Rectal smooth muscle tissue (tissue), 1 donor: ENCODE data around the gene CORO6.
A peak's percentile ranks its signal among the peaks of the same experiment; 100 is the strongest.

Source experiments
- H3K27ac ChIP-seq: one replicate; pipeline ENCODE4 v1.7.0; 2013; ENCODE audit warnings: low read depth, low read length, inconsistent platforms
- H3K27me3 ChIP-seq: one replicate; pipeline ENCODE4 v1.7.0; 2013; ENCODE audit warnings: low read length; ENCODE audit not compliant: control insufficient read depth, insufficient read depth
- H3K36me3 ChIP-seq: one replicate; pipeline ENCODE4 v1.7.0; 2013; ENCODE audit warnings: low read length; ENCODE audit not compliant: control insufficient read depth, insufficient read depth
- H3K4me1 ChIP-seq: one replicate; pipeline ENCODE4 v1.7.0; 2013; ENCODE audit warnings: low read length; ENCODE audit not compliant: control insufficient read depth, insufficient read depth
- H3K4me3 ChIP-seq: one replicate; pipeline ENCODE4 v1.7.0; 2013; ENCODE audit warnings: low read length
- H3K9ac ChIP-seq: one replicate; pipeline ENCODE4 v1.7.0; 2013; ENCODE audit warnings: low read length

The CORO6 gene

GRCh38 chr17:29616300-29617048 lies 6.2 kb downstream of the CORO6 start:
- H3K4me3 ChIP-seq, result peak overlapping the region; percentile 68
- H3K9ac ChIP-seq, result peak overlapping the region; percentile 7
- H3K27ac ChIP-seq, result peak overlapping the region; percentile 76
- H3K27me3 ChIP-seq, result no peaks in the 10 kb centered on the region
- H3K36me3 ChIP-seq, result no peaks in the 10 kb centered on the region
- peaks cover 23% of the 10 kb centered on the region for H3K4me1 ChIP-seq

DNA sequence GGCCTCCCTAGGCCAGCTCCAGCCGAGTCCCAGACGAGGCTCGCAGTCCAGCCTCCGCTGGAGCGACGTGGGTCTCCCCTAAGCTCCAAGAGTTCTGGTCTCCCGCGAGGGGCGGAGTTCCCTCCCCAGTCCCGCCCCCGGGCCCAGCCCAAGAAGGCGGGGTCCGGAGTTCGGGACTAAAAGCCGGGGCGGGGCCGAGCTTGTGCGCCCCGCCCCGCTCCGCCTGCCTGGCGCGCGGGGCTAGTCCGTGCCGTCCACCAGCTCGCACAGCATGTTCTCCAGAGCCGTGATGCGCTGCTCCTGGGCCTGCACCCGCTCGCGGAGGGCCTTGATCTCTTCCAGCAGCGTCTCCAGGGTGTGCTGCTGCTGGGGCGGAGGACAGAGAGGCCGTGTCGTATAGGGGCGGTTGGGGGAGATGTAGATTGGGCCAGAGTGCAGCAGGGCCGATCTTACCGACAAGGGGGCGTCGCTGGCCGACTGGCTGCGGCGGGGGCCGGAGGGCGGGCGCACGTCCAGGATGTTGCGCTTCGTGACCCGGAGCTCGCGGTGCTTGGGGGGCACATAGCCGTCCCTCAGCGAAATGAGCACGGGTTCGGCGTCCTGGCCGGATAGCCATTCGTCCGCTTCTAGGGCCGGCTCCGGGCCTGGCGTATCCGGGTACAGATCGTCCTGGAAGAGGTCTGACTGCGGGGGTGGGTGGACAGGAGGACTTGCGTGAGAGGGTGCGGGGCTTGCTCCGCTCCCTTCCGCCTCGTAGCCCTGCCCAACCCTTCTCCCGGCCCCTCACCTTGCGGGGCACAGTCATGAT lies 7.0 kb downstream of the CORO6 start:
- Histone ChIP-seq H3K27me3 (no peaks in the 10 kb centered on the region), H3K4me1 (peaks cover 23% of the 10 kb centered on the region), H3K9ac (no peak overlapping the region), H3K4me3 (peak overlapping the region; percentile 66), H3K27ac (peak overlapping the region; percentile 76), H3K36me3 (no peaks in the 10 kb centered on the region)

GRCh38 chr17:29615048-29615385 lies 7.7 kb downstream of the CORO6 start:
- H3K4me3 ChIP-seq, result peak overlapping the region; percentile 66
- H3K27me3 ChIP-seq, result no peaks in the 10 kb centered on the region
- H3K27ac ChIP-seq, result no peak overlapping the region
- H3K36me3 ChIP-seq, result no peaks in the 10 kb centered on the region
- no peak overlapping the region for H3K9ac ChIP-seq
- peaks cover 23% of the 10 kb centered on the region for H3K4me1 ChIP-seq

DNA sequence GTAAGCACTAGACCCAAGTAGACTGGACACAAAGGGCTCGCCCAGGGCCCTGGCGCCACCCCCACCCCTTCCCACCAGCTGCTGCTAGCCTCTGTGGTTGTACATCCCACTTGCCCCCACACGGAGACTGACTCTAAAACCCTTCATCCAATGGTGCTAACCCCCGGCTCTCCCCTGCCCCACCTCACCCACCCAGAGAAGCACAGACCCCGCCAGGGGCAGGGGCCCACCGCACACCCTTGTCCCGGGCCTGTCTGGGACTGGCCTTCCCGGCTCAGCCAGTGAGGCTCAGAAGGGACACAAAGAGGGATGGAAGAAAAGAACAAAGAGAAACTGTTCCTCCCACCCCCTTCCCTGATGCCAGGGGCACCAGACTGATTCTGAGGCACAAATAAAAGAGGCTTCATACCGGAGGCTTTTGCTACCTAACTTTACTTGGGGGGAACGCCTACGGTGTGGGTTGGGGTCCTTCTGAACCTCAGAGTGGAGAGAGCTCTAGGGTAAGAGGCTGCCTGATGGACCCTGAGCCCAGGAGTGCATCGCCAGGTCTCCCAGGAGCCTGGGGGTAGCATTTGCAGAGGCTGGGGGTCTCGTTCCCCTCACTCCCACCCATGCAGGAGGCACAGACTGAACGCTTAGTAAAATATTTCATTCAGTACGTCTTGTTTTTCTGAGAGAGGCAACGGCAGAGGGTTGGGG lies 8.2 kb downstream of the CORO6 start:
- Histone ChIP-seq H3K27ac (no peak overlapping the region), H3K27me3 (no peaks in the 10 kb centered on the region), H3K4me3 (peak overlapping the region; percentile 2), H3K4me1 (peaks cover 23% of the 10 kb centered on the region), H3K36me3 (no peaks in the 10 kb centered on the region), H3K9ac (no peak overlapping the region)

DNA sequence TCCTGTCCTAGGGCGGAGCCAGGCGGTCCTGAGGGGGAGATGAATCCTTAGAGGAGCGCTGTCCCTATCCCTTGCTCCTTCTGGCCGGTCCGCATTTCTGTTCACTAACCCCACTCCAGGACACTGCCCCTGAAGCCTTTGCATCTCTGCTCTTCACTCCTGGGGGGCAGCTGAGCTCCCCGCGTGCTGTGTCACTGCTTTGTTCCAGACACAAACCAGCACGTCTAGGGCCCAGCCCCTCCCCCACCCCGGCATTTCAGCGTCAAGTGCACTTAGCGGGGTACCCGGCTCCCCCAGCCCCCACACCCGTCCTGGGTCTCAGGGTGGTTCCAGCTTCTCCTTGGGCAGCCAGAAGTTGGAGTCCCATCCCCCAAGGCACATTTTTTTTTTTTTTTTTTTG lies 8.9 kb downstream of the CORO6 start:
- Histone ChIP-seq H3K9ac (no peak overlapping the region), H3K27ac (no peak overlapping the region), H3K4me3 (peak overlapping the region; percentile 34), H3K4me1 (peaks cover 23% of the 10 kb centered on the region), H3K27me3 (no peaks in the 10 kb centered on the region), H3K36me3 (no peaks in the 10 kb centered on the region)

DNA sequence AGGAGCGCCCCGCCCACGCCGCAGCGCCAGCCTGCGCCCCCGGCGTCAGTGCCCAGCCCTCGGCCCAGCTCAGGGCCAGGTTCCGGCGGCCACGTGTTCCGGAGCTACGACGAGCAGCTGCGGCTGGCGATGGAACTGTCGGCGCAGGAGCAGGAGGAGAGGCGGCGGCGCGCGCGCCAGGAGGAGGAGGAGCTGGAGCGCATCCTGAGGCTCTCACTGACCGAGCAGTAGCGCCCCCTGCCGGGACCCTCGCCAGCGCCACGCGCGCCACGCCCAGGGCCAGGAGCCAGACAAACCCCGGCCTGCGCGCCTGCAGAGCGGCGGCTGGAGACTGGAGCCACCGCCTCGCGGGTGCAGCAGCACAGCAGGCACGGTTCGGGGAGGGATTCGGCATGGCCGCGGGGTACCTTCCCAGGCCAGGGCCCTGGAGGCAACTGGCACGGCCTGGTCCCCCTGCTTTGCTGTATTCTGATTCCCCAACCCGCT lies 9.3 kb downstream of the CORO6 start:
- Histone ChIP-seq H3K9ac (no peak overlapping the region), H3K27me3 (no peaks in the 10 kb centered on the region), H3K27ac (no peak overlapping the region), H3K4me3 (peak overlapping the region; percentile 34), H3K36me3 (no peaks in the 10 kb centered on the region), H3K4me1 (peaks cover 23% of the 10 kb centered on the region)

DNA sequence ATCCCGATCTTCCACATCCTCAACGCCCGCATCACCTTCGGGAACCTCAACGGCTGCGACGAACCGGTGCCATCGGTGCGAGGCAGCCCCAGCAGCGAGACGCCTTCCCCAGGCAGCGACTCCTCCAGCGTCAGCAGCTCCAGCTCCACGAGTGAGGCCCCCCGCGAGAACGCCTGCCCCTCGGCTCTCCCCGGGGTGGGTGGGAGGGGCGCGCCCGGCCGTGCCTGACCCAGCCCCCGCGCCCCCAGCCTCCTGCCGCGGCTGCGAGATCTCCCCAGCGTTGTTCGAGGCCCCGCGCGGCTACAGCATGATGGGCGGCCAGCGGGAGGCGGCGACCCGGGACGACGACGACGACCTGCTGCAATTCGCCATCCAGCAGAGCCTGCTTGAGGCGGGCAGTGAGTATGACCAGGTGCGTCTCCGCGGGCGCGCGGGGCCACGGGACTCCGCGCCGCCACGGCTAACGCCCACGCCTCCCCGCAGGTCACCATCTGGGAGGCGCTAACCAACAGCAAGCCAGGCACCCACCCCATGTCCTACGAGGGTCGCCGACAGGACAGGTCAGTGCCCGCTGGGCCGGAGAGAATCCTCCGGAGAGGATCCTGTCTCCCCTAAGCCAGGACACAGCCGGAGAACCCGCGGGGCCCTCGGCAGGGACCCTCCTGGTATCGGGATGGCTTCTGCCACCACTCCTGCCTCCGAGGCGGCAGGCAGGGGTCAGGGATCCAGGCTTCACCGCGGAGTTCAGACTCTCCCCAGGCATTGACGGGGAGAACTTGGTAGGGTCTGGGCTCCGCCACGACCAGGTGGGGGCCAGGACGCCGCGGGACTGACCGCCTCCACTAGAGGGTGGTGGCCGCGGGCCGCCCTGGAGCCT lies 10.1 kb downstream of the CORO6 start:
- no peak overlapping the region for H3K4me3 ChIP-seq

GRCh38 chr17:29612094-29612403 lies 10.7 kb downstream of the CORO6 start:
- Histone ChIP-seq H3K27ac (no peak overlapping the region), H3K27me3 (no peaks in the 10 kb centered on the region)

More for the DNA sequence above, 10.1 kb downstream of the CORO6 start:
- no peak overlapping the region for H3K9ac ChIP-seq
- no peak overlapping the region for H3K27ac ChIP-seq
- no peaks in the 10 kb centered on the region for H3K27me3 ChIP-seq
- no peaks in the 10 kb centered on the region for H3K36me3 ChIP-seq
- H3K4me1 ChIP-seq, result peaks cover 21% of the 10 kb centered on the region

GRCh38 chr17:29611351-29612093 lies 11.2 kb downstream of the CORO6 start:
- H3K9ac ChIP-seq, result no peak overlapping the region
- peaks cover 12% of the 10 kb centered on the region for H3K4me1 ChIP-seq
- no peak overlapping the region for H3K4me3 ChIP-seq
- H3K27ac ChIP-seq, result no peak overlapping the region
- no peaks in the 10 kb centered on the region for H3K36me3 ChIP-seq
- no peaks in the 10 kb centered on the region for H3K27me3 ChIP-seq

More at GRCh38 chr17:29612094-29612403, 10.7 kb downstream of the CORO6 start:
- peaks cover 16% of the 10 kb centered on the region for H3K4me1 ChIP-seq
- no peak overlapping the region for H3K9ac ChIP-seq
- no peak overlapping the region for H3K4me3 ChIP-seq
- no peaks in the 10 kb centered on the region for H3K36me3 ChIP-seq

DNA sequence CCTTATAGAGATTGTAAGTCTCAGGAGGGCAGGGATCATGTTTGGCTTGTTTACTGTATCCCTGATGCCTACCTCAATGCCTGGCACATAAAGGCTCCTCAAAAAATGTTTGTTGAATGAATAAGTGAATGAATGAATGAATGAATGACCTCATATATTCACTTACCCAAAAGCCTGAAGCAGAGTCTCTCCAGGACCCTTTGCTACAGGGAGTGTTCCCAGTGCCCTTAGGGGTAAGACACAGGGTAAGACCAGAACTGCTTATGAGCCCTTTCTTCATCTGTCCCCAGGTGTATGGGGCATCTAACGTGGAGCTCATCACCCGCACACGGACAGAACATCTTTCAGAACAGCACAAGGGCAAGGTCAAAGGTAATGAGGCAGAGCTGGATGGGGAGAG lies 12.3 kb downstream of the CORO6 start:
- H3K27me3 ChIP-seq, result no peaks in the 10 kb centered on the region
- no peak overlapping the region for H3K9ac ChIP-seq
- H3K27ac ChIP-seq, result no peak overlapping the region
- no peak overlapping the region for H3K4me3 ChIP-seq
- no peaks in the 10 kb centered on the region for H3K36me3 ChIP-seq
- peaks cover 5% of the 10 kb centered on the region for H3K4me1 ChIP-seq

DNA sequence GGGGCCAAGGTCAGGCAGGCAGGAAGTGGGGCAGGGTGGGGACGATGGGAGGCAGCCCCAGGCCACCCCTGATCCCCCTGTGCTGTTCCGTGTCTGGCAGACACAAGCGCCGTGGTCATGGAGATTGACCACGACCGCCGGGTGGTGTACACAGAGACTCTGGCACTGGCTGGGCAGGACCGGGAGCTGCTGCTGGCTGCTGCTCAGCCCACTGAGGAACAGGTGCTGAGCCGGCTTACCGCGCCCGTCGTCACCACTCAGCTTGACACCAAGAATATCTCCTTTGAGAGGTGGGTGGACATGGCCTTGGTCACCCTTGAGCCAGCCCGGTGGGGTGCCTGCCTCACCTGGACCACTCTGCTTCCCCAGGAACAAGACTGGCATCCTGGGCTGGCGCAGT lies 13.7 kb downstream of the CORO6 start:
- no peaks in the 10 kb centered on the region for H3K36me3 ChIP-seq
- peaks cover 2% of the 10 kb centered on the region for H3K4me1 ChIP-seq
- H3K27ac ChIP-seq, result no peak overlapping the region
- H3K4me3 ChIP-seq, result no peak overlapping the region
- no peaks in the 10 kb centered on the region for H3K27me3 ChIP-seq
- no peak overlapping the region for H3K9ac ChIP-seq
